NCI-H1930 (cell line): ENCODE measurements around the gene STX17.
A peak's percentile ranks its signal among the peaks of the same experiment; 100 is the strongest.
"Not testable (repeated sequence)": the region's sequence is repeated elsewhere in the genome, so short reads cannot be mapped to it uniquely, and the experiment has no call there.

Source experiments
- DNase-seq, 2 experiments: peaks; one replicate each; lab custom pipeline; 2025; lab: John Stamatoyannopoulos, UW

STX17 gene

DNA sequence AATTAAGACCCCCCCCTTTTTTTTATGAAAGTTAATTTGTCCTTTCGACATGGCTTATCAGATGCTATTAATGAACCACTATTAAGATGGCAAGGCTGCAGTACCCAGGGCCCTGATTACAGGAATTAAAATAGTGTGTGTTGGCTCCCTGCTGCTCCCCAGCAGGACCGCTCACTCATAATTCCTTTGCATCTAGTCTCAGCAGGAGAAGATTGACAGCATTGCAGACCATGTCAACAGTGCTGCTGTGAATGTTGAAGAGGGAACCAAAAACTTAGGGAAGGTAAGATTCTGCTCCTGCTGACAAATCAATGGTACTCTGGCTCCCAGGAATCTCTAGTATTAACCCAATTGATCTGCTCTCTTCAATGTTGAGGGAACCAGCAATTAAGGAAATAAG lies 61.0 kb downstream of the STX17 start:
- no peak for DNase-seq

DNA sequence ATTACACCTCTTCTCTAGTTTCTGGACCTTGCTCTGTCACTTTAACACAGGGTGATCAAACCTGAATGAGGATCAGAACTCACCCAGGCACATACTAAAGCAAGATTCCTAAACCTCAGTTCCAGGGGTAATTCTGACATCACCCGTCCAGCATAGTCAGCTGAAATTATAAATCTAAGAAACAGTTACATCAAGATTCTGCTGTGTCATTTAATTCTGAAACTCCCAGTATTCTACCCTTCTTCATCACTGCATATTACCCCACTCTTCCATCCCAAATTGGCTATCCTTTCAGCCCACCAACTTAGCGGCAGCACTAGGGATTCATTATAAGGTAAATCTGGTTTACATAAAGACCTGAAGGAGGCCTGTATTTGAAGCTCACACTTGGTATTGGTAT lies 64.0 kb downstream of the STX17 start:
- DNase-seq: no peak

DNA sequence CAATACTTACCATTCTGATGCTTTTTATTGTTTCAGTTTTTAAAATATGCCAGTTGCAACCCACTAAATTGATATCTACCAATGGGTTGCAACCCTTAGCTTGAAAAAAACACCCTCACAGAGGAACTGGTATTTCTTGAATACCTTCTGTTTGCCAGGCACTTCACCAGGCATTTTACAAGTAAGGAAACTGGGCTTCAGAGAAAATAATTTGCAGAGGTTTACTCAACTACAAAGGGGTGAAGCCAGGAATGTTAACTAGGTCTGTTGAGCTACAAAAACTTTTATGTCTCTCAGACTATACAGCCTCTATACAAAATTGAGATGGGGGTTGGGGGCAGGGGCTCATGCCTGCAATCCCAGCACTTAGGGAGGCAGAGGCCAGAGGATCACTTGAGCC lies 65.0 kb downstream of the STX17 start:
- DNase-seq: no peak

DNA sequence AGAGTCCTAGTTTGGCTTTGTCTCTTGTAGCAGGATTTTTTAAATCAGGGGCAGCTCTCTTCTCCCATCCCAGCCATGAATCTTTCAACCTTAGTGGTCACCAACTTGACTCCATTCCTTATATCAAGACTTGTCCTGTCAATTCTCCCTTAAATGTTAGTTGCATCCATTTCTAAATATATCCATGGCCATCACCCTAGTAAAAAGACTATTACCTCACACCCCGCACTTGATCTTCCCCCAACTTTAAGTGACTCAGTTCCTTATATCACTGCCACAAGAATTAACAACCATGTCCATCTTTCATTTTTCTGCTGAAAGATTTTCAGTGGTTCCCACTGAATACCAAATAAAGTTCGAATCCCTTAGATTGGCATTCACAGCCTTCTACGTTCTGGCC lies 67.0 kb downstream of the STX17 start:
- DNase-seq: no peak

DNA sequence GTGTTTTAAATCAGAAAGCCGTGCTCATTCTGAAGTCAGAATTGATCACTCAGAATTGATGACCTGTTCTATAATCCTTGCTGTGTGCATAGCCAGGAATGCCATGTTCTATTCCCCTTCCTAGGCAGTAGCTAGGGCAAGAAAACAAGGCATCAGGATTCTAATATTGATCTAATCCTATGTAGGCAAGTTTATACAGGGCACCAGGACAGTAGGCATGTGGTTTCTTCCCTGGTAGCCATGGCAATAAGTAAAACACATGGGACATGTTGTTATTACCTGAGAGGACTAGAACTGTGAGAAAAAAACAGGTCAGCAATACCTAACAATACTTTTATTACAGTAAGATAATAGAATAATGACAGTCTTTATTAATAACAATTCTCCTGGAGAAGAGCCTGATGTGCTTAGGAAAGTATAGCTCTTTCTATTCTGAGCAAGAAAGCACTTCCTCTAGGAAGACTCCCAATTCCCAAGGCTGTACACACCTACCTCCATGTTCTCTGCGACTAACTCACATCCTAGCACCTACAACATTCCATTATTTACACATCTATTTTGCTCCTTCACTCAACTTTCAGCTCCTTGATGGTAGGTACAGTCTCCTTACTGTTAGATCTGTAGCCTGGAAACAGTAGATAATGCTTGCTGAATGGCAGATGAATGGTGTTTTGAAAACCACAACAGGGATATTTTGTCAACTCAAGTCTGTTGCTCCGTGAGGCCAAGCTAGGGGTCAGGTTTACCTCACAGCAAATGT lies 70.8 kb downstream of the STX17 start:
- no peak for DNase-seq

DNA sequence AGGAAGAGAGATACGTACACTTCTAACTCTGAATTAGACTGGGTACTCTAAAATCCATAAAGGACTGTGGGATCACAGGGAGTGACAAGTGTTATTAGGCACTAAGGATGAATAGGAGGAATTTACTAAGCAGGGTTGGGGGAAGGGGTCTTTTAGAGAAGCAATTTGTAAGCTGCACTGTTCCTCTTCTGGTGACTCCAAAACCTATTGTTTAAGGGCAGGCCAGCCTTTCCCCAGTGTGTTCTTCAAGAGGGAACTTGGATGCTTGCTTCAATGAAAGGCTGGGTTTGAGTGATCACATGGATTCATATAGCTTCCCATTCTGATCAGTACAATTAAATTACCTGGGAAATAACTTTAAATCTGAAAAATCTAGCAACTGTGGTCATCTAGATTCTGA lies 71.8 kb downstream of the STX17 start:
- no peak for DNase-seq

DNA sequence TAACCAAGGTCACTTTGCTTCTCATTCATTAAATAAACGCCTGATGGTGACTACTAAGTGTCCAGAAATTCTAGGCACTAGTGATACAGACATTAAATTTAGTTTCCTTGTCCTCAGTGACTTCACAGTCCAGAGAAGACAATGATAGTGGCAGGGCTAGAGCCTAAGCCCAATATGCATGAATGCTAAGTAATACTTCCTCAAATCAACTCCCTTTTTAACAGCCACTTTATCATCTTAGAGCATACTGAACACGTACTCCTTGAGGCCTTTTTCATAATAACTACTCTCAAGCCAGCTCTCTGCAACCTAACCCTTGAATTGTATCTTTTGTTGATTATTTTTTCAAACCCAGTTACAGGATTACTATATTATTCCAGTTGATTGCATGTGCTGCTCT lies 74.1 kb downstream of the STX17 start:
- DNase-seq: no peak

DNA sequence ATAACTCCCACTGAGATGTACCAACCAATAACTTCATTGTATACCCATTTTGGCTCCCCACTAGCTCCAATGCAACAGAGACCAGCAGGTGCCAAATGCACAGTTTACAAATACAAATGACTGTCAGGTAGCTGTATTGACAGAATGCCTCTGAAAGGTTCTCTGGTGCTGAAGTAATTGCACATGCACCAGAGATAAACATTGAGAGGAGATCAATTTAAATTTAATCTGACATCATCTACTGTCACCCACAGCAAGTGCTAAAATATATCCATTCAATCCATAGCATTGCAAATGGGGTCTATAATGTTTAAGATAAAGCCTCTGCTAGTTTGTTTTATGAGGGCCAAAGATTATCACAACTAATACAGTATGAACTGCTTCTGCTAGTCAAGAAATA lies 80.2 kb downstream of the STX17 start:
- DNase-seq: peak; percentile 41 to 67

DNA sequence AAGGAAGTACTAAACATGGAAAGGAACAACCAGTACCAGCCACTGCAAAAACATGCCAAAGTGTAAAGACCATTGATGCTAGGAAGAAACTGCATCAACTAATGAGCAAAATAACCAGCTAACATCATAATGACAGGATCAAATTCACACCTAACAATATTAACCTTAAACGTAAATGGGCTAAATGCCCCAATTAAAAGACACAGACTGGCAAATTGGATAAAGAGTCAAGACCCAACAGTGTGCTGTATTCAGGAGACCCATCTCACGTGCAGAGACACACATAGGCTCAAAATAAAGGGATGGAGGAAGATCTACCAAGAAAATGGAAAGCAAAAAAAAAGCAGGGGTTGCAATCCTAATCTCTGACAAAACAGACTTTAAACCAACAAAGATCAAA lies 84.1 kb downstream of the STX17 start:
- not testable (repeated sequence) for DNase-seq

DNA sequence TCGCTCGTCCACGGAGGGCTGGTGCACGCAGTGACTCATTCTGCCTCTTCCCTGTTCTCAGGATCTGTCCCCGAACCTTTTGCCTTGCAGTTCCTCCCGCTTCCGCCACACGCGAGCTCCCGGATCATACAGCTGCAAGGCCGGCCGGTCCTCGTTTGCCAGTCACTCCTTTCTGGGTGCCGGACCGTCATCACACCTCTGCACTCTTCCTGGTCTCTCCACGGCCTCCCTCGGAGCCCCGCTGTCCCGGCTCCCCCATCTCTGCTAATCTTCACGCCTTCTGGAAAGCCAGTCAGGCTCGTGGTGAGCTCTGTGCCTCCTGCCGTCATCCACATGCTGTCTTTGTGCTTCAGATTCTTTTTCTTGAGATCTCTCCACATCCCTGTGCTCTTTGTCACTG lies 91.8 kb downstream of the STX17 start:
- DNase-seq: no peak

DNA sequence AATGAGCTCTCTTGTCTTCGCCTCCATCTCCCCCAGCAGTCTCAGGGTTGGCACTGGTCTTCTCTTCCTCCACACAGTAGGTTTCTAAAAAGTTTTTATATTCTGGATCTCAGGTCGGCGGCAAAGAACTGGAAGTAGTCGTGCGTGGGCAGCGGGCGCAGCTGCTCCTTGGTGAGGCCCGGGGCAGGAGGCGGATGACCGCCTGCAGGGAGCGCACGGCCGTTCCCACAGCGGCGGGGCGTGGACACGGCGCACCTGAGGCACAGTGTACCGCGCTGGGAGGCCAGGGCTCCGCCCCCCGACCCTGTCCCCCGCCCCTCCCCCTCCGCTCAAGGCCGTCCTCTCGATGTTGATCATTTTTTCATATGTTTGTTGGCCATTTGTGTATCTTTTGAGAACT lies 92.4 kb downstream of the STX17 start:
- no peak for DNase-seq

DNA sequence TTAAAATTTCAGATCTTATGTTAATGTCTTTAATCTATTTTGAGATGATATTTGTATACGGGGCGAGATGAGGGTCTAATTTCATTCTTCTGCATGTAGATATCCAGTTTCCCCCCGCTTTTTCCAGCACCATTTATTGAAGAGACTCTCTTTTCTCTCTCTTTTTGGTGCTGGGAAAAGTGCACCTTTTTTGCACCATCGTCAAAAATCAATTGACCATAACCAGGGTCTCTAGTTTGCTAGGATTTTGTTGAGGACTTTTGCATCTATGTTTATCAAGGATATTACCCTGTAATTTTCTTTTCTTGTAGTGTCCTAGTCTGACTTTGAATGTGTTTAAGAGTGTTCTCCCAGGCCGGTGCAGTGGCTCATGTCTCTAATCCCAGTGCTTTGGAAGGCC lies 93.3 kb downstream of the STX17 start:
- DNase-seq: no peak

DNA sequence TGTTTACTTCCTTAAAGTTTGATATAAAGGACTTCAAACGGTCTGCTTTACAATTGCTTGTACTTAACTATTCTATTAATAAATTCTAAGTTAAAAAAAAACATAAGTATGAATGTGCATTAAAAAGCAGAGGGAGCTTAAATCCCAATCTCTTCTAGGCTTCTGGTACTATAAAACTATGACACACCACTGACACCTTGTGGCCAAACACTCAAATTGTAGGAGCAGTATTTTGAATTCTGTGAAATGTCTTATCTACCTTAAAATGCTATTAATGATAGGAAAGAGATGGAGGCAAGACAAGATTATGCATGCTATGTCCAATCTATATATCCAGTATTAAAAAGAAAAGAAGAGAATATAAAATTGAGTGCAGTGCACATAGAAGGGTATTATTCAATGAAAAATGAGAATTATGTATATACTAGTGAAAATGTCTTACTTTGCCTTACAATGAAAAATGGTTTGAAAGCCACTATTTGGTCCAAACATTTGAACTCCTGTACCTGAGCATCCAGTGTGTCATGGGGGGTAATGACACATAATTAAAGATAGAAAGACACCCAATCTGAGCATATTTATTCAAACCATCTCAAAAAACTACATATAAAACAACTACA lies 104.7 kb downstream of the STX17 start:
- DNase-seq: no peak

DNA sequence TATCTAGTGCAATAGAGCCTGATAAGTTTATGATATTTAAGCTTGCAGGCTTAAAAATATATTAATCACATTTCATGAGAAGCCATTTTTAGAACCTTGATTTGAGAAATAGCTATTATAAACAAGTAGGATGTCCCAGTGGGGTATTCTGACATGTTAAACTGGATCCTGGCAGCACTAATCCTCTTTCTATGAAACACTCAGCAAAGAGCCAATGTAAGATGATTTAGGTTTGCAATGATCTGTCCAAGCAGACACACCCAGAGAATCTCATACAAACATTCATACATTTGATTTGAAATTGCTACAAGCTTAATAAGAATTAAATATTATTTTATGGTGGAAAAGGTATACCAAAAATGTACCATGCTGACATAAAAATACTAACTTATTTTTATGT lies 105.8 kb downstream of the STX17 start:
- no peak for DNase-seq

DNA sequence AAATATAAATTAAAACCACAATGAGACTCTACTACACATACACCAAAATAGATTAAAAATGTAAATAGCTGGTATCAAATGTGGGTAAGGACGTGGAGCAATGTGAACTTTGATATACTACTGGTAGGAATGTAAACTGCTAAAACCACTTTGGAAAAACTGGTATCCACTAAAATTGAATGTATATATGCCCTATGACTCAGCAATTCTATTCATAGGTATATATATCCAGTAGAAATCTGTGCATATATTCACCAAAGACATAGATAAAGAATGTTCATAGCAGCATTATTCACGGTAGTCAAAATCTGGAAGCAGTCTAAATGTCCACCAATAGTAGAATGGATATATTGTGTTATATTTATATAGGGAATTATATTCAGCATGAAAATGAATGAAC lies 107.1 kb downstream of the STX17 start:
- no peak for DNase-seq

DNA sequence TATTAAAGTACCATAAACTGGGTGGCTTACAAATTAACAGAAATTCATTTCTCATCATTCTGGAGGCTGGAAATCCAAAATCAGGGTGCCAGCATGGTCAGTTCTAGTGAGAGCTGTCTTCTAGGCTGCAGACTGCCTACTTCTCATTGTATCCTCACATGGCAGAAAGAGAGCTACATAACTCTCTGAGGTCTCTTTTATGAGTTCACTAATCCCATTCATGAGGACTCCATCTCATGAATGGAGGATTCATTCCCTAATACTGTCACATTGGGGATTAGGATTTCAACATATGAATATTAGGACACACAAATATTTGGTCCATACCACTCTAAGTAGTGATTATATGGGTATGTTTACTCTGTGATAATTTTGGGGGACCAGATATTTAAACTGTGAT lies 108.4 kb downstream of the STX17 start:
- DNase-seq: no peak

DNA sequence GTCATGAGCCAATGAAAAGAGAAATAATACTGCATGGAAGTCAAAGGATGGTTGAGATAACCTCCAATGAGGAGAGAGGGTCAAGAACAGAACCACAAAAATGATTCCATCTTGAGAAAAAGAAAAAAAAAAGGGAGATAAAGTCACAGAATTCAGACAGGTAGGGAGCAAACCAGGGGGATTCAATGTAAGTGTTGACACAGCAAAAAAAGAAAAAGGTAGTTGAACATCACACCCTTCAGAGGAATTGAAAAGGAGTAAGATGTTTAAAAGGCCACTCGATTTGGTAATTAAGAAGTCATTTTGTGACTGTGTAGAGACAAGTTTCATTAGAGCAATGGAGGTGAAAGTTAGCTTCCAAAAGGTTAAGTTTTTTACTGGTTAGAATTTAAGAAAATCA lies 113.1 kb downstream of the STX17 start:
- no peak for DNase-seq
